Right atrium auricular region (tissue), 2 donors: ENCODE measurements around the gene GNAI2. TPM values are rescaled to one million over a fixed set of nuclear protein-coding genes. Genes with fewer than 3 reads are reported as not detected.
"Not testable (repeated sequence)": the region's sequence is repeated elsewhere in the genome, so short reads cannot be mapped to it uniquely, and the experiment has no call there.

Source experiments
- DNase-seq: peaks from one replicate; pipeline ENCODE4 v3.0.0-alpha.2; 2019; ENCODE audit warnings: low spot score
- H3K27ac ChIP-seq, 2 donors: fragments of 200-600 bp; sonication (generic); 1 replicate in 1 of 2; 2 replicates in 1 of 2; pipeline ENCODE4 v1.5.1; 2016 to 2019
- H3K27me3 ChIP-seq, 2 donors: fragments of 200-600 bp; sonication (generic); one replicate each; pipeline versions ENCODE4 v1.5.1 to v1.6.0; 2017 to 2019
- H3K36me3 ChIP-seq: fragments of 200-600 bp; sonication (generic); one replicate; pipeline ENCODE4 v1.5.1; 2016
- H3K4me1 ChIP-seq, 2 donors: fragments of 200-600 bp; sonication (generic); one replicate each; pipeline versions ENCODE4 v1.5.1 to v1.6.0; 2017 to 2019
- H3K4me3 ChIP-seq, 2 donors: fragments of 200-600 bp; sonication (generic); 1 replicate in 1 of 2; 2 replicates in 1 of 2; pipeline ENCODE4 v1.5.1; 2017 to 2019; ENCODE audit warnings: mild to moderate bottlenecking in 1 of 2, moderate library complexity in 1 of 2
- H3K9me3 ChIP-seq, 2 donors: fragments of 200-600 bp; sonication (generic); one replicate each; pipeline ENCODE4 v1.5.1; 2019
- CTCF ChIP-seq, 2 donors: fragments of 200-600 bp; sonication (generic); IDR thresholded peaks; one replicate each; pipeline ENCODE4 v1.5.1; 2019; ENCODE audit warnings: antibody characterized with exemption in 2 of 2
- total RNA-seq, 2 donors: library from RNA; depleted of rRNA; stranded (reverse); fragments of >200 nt; gene quantifications; one replicate each; pipeline ENCODE4 v1.1.0, GENCODE V29; 2016

The GNAI2 gene
- total RNA-seq, 2 donors from 2014 or later, result 72.1 to 127 TPM

- Histone ChIP-seq H3K4me1 (peaks cover 0 to 83% of the 10 kb centered on the region in 2 donors), H3K9me3 (no peaks in the 10 kb centered on the region), H3K27me3 (no peaks in the 10 kb centered on the region), H3K27ac (peak within 1 kb of the TSS; percentile 92 to 97), H3K36me3 (no peaks in the 10 kb centered on the region), H3K4me3 (peak within 1 kb of the TSS; percentile 20 to 54)
- TF ChIP-seq CTCF (IDR thresholded peaks at IDR 0.05), result no peak
- no peak for DNase-seq
These were observed 32.9 kb downstream of the GNAI2 start, which contains the start of gene SEMA3B for GRCh38 chr3:50268703-50269451. SEMA3B (plus strand) TSS chr3:50269147; CDS start chr3:50269241, 94 bp downstream.

- Histone ChIP-seq H3K4me1 (peaks cover 0 to 83% of the 10 kb centered on the region in 2 donors), H3K27me3 (no peaks in the 10 kb centered on the region), H3K4me3 (peak overlapping the region; percentile 20 to 31), H3K9me3 (no peaks in the 10 kb centered on the region), H3K36me3 (no peaks in the 10 kb centered on the region), H3K27ac (peak overlapping the region; percentile 92 to 97)
- TF ChIP-seq CTCF (IDR thresholded peaks at IDR 0.05), result no peak
- no peak for DNase-seq
These were observed 33.5 kb downstream of the GNAI2 start for GRCh38 chr3:50269460-50269859.

- Histone ChIP-seq H3K27me3 (no peaks in the 10 kb centered on the region), H3K4me1 (peaks cover 0 to 83% of the 10 kb centered on the region in 2 donors), H3K27ac (peak overlapping the region; percentile 92 to 97), H3K4me3 (peak overlapping the region in 1 of 2 donors; percentile 31), H3K9me3 (no peaks in the 10 kb centered on the region), H3K36me3 (no peaks in the 10 kb centered on the region)
- no peak for TF ChIP-seq CTCF (IDR thresholded peaks at IDR 0.05)
- no peak for DNase-seq
These were observed 34.0 kb downstream of the GNAI2 start for GRCh38 chr3:50269977-50270413.

GRCh38 chr3:50270422-50271224 lies 34.6 kb downstream of the GNAI2 start:
- no peak for DNase-seq
- Histone ChIP-seq H3K36me3 (no peaks in the 10 kb centered on the region), H3K27ac (peak overlapping the region; percentile 92 to 97), H3K9me3 (no peaks in the 10 kb centered on the region), H3K4me1 (peaks cover 0 to 83% of the 10 kb centered on the region in 2 donors), H3K27me3 (no peaks in the 10 kb centered on the region), H3K4me3 (peak overlapping the region in 1 of 2 donors; percentile 31)
- no peak for TF ChIP-seq CTCF (IDR thresholded peaks at IDR 0.05)

- Histone ChIP-seq H3K36me3 (no peaks in the 10 kb centered on the region), H3K27ac (no peak overlapping the region), H3K4me3 (no peak overlapping the region), H3K9me3 (no peaks in the 10 kb centered on the region), H3K4me1 (peaks cover 0 to 80% of the 10 kb centered on the region in 2 donors), H3K27me3 (no peaks in the 10 kb centered on the region)
- TF ChIP-seq CTCF (IDR thresholded peaks at IDR 0.05), result no peak
- no peak for DNase-seq
These were observed 35.4 kb downstream of the GNAI2 start for GRCh38 chr3:50271314-50271936.

GRCh38 chr3:50272538-50272910 lies 36.5 kb downstream of the GNAI2 start:
- not testable (repeated sequence) for H3K36me3 ChIP-seq, H3K27ac ChIP-seq, H3K4me3 ChIP-seq, H3K9me3 ChIP-seq, DNase-seq, H3K27me3 ChIP-seq
- peaks cover 0 to 69% of the 10 kb centered on the region in 2 donors for H3K4me1 ChIP-seq
